OCI-LY1 (cell line): Measurements from ENCODE around the gene ADTRP.

Source experiments
- EZH2 ChIP-seq: fragments of 200-600 bp; sonication (generic), shearing (Covaris generic); IDR thresholded peaks from 2 replicates; pipeline ENCODE4 v1.8.0; 2017; ENCODE audit warnings: borderline replicate concordance, mixed run types, mild to moderate bottlenecking, antibody characterized with exemption, low read length, moderate library complexity, mixed read lengths
- TF ChIP-seq, protein P1 (sequence below): fragments of 200-600 bp; sonication (generic), shearing (Covaris generic); IDR thresholded peaks from 2 replicates; pipeline ENCODE4 v1.5.1; 2017; ENCODE audit warnings: mild to moderate bottlenecking, antibody characterized with exemption, low read length, moderate library complexity, mixed read lengths

GRCh38 chr6:11789744-11790143 is 11.1 kb upstream of the ADTRP start:
- TF ChIP-seq, protein P1, sequence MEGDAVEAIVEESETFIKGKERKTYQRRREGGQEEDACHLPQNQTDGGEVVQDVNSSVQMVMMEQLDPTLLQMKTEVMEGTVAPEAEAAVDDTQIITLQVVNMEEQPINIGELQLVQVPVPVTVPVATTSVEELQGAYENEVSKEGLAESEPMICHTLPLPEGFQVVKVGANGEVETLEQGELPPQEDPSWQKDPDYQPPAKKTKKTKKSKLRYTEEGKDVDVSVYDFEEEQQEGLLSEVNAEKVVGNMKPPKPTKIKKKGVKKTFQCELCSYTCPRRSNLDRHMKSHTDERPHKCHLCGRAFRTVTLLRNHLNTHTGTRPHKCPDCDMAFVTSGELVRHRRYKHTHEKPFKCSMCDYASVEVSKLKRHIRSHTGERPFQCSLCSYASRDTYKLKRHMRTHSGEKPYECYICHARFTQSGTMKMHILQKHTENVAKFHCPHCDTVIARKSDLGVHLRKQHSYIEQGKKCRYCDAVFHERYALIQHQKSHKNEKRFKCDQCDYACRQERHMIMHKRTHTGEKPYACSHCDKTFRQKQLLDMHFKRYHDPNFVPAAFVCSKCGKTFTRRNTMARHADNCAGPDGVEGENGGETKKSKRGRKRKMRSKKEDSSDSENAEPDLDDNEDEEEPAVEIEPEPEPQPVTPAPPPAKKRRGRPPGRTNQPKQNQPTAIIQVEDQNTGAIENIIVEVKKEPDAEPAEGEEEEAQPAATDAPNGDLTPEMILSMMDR = no peak
- TF ChIP-seq EZH2 = no peak
